GM12891 (cell line): ENCODE data around the gene ARIH1.

ENCODE experiments used
- DNase-seq: peaks from one replicate; pipeline ENCODE4 v3.0.0; 2011; ENCODE audit warnings: low spot score; ENCODE audit not compliant: insufficient read length
- FAIRE-seq: peaks from 2 replicates; lab custom pipeline; 2011; peaks lifted over from hg19 to GRCh38; lab: Jason Lieb, UNC
- PAX5 ChIP-seq: IDR thresholded peaks from 2 replicates; pipeline ENCODE4 v1.6.1; 2011; ENCODE audit warnings: low read length, moderate library complexity, mild to moderate bottlenecking; ENCODE audit not compliant: insufficient read depth, severe bottlenecking
- POLR2A ChIP-seq: IDR thresholded peaks from 2 replicates; pipeline ENCODE4 v1.6.1; 2011; ENCODE audit warnings: low read depth, low read length, control low read depth
- POLR2AphosphoS5 ChIP-seq: IDR thresholded peaks from 2 replicates; pipeline ENCODE4 v1.6.1; 2011; ENCODE audit warnings: low read depth, low read length, control low read depth
- POU2F2 ChIP-seq: IDR thresholded peaks from 2 replicates; pipeline ENCODE4 v1.6.1; 2011; ENCODE audit warnings: low read depth, mild to moderate bottlenecking, control low read depth, low read length, moderate library complexity
- SPI1 ChIP-seq: IDR thresholded peaks from 2 replicates; pipeline ENCODE4 v1.6.1; 2011; ENCODE audit warnings: low read depth, low read length, control low read depth
- TAF1 ChIP-seq: IDR thresholded peaks from 2 replicates; pipeline ENCODE4 v1.6.1; 2011; ENCODE audit warnings: low read depth, low read length, control low read depth

The ARIH1 gene

DNA sequence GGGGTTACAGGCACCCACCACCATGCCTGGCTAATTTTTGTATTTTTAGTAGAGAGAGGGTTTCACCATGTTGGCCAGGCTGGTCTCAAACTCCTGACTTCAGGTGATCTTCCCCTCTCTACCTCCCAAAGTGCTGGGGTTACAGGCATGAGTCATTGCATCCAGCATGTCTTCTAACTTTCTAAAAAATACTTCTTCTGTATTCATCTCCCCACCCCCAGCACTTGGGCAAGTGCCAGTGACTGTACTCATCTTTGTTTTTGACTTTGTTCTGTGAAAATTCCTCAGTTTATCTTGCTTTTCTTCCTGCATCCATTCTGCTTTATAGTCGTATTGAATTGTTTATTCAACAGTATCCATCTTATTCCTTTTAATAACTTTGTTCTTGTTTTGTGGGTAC, 47.6 kb downstream of the ARIH1 start:
- FAIRE-seq (no peak), DNase-seq (no peak)

DNA sequence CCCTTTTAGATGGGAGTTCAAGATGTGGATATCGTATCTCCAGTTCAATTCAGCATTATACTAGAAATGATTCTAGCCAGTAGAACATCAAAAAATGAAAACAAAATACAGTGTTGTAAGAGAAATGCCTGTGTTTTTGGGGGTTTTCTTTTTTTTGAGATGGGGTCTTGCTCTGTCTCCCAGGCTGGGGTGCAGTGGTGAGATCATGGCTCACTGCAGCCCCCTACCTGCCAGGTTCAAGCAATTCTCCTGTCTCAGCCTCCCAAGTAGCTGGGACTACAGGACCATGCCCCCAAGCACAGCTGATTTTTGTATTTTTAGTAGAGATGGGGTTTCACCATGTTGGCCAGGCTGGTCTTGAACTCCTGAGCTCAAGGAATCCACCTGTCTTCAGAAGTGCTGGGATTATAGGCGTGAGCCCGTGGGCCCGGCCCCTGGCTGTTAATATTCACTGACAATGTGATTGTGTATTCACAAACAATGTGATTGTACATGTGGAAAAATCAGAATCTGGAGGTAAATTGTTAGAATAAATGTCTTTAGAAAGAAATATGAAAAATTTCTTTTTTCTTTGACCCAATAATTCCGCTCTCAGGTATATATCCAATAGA, 59.0 kb downstream of the ARIH1 start:
- DNase-seq (no peak), FAIRE-seq (no peak)
- TF ChIP-seq TAF1 = no peak
- TF ChIP-seq SPI1 = no peak
- TF ChIP-seq POLR2AphosphoS5 = no peak
- no peak for TF ChIP-seq POU2F2
- no peak for TF ChIP-seq PAX5
- TF ChIP-seq POLR2A = no peak

More for the DNA sequence above, 47.6 kb downstream of the ARIH1 start:
- TF ChIP-seq POLR2A = no peak
- TF ChIP-seq PAX5 = no peak
- TF ChIP-seq POU2F2 = no peak
- no peak for TF ChIP-seq SPI1
- no peak for TF ChIP-seq TAF1
- TF ChIP-seq POLR2AphosphoS5 = no peak

DNA sequence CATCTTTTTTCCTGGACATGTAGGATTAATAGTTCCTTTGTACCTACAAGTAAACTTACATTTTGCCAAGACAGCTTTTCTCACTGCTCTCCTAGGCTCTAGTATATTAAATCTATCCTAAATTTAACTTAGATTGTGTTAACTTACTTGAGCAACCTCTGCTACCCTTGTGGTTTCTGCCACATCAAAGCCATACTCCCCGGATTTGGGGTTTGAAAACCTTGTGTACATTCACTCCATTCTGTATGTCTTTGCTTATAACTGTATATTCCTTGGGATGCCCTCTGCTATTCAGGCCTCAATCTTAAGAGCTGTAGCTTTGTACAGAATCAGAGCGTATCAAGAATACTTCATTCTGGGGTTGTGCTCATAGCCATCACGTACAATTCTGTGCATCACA, 60.4 kb downstream of the ARIH1 start:
- FAIRE-seq = no peak
- no peak for DNase-seq
- TF ChIP-seq SPI1 = no peak
- TF ChIP-seq PAX5 = no peak
- TF ChIP-seq TAF1 = no peak
- no peak for TF ChIP-seq POLR2A
- TF ChIP-seq POLR2AphosphoS5 = no peak
- no peak for TF ChIP-seq POU2F2

DNA sequence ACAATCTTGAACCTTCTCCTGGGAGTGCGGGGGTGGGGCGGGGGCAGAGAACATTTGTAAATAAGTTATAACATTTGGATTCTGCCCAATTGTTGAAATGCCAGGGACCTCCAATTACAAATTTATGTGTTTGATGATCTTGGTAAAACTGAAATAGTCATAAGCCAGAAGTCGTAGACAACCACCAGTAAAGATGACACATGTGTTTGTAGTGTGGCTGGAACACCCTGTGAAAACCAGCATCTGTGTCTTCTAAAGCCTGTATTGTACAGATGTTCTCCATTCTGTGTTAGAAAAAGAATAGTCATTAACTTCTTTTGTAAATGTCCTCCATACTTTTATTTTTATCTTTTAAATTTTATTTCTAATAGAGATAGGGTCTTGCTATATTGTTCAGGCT, 61.8 kb downstream of the ARIH1 start:
- FAIRE-seq = no peak
- DNase-seq = no peak
- TF ChIP-seq POLR2AphosphoS5 (no peak), POU2F2 (no peak)

DNA sequence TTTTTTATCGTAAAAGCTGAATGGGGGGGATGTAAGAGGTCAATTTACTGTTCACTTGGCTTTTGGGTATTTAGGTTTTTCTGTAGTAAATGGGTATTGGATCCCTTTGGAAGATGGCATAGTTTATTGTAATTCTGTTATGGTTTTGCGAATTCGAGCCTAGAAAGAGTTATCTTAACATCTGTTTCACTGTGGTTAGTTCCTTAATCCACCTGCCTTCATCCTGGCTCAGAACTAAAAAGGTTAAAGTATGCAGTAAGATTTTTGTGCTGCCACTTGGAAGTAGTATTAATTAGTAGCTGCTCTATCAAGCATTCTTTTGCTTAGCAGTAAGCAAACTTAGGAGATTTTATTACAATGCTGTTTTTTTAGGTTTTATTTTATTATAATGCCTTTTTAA, 62.4 kb downstream of the ARIH1 start:
- FAIRE-seq = no peak
- DNase-seq = no peak
- TF ChIP-seq POLR2AphosphoS5 (no peak), TAF1 (no peak), POLR2A (no peak), PAX5 (no peak), POU2F2 (no peak), SPI1 (no peak)

DNA sequence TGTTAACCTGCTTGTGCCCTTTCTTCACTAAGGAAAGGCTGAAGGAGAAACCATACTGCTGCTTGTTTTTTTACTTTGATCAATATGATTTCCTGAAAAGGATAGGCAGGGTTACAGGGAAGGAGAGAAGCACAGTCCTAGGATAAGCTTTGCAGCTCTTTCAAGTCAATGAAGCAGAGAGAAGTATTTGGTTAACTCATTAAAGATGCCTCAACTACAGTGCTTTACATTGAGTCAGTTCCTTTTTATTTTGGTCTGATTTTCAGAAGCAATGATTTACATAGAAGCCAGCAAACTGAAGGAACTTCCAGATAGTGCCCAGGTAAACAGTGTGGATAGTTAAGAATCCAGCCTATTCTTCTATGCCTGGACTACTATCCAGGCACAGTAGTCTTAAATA, 64.8 kb downstream of the ARIH1 start:
- no peak for FAIRE-seq
- TF ChIP-seq PAX5 (no peak), POU2F2 (no peak), SPI1 (no peak), TAF1 (no peak), POLR2AphosphoS5 (no peak), POLR2A (no peak)

DNA sequence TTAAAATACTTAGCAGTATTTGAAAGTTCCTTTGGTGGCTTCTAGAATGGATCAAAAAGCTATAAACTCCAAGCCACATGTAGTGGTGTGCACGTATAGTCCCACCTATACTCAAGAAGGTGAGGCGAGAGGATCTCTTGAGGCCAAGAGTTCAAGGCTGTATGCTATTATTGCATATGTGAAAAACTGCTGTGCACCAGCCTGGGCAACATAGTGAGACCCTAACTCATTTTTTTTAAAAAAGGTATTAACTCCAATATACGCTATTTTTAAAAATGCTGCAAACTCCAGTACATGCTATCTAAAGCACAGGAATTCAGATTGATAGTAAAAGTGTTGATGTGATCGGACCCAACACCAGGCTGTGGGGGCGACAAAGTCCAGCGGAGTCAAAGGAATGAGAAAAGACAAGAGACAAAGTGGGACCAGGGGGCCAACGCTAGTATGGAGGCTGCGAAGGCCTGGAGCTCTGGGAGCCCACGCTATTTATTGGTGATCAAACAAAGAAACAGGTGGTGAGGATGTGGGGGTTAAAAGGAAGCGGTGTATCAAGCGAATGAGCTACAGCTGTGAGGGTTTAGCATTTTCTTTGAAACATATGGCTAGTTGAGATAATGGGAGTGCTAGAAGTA, 66.6 kb downstream of the ARIH1 start:
- no peak for FAIRE-seq
- TF ChIP-seq POU2F2 = no peak
- no peak for TF ChIP-seq SPI1
- TF ChIP-seq PAX5 = no peak
- TF ChIP-seq TAF1 = no peak
- no peak for TF ChIP-seq POLR2AphosphoS5
- TF ChIP-seq POLR2A = no peak
- no peak for DNase-seq

More for the DNA sequence above, 64.8 kb downstream of the ARIH1 start:
- no peak for DNase-seq

DNA sequence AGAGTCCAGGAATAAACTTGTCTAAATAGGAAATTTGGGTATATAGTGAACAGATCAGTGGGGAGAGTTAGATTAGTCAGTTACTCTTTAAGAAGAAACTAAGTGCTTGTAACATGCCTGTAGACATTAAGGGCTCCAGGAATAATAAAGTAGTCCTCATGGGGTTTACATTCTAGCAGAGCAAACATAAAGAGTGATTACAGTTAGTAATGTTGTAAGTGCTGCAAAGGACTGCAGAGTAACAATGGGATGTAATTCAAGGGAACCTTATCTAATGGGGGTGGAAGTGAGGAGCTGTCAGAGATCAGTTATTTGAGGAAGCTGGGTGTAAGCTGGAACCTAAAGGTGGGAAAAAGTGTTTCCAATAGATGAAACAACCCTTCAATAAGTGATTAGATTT, 67.5 kb downstream of the ARIH1 start:
- TF ChIP-seq POLR2AphosphoS5 (no peak), POU2F2 (no peak), PAX5 (no peak), TAF1 (no peak), SPI1 (no peak), POLR2A (no peak)
- DNase-seq = no peak
- FAIRE-seq = no peak

DNA sequence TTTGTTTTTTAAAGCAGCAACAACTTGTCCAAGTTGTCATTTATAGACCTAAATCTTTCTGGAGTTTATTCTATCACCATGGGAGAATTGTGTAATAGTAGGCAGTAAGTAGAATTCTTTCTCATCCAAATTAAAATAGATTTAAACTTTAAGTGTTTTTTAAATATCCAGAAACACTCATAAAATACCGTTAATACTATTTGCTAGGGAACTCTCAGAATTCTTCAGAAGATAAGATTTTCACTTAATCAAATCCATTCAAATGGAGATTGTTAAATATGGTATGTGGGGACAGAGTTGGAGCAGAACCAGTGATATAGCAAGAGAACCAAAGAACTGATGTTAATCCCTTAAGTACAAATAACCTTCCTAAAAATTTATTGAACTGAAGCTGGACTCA, 71.0 kb downstream of the ARIH1 start:
- DNase-seq = no peak
- TF ChIP-seq POLR2AphosphoS5 (no peak), TAF1 (no peak), SPI1 (no peak), PAX5 (no peak), POLR2A (no peak), POU2F2 (no peak)
- no peak for FAIRE-seq

DNA sequence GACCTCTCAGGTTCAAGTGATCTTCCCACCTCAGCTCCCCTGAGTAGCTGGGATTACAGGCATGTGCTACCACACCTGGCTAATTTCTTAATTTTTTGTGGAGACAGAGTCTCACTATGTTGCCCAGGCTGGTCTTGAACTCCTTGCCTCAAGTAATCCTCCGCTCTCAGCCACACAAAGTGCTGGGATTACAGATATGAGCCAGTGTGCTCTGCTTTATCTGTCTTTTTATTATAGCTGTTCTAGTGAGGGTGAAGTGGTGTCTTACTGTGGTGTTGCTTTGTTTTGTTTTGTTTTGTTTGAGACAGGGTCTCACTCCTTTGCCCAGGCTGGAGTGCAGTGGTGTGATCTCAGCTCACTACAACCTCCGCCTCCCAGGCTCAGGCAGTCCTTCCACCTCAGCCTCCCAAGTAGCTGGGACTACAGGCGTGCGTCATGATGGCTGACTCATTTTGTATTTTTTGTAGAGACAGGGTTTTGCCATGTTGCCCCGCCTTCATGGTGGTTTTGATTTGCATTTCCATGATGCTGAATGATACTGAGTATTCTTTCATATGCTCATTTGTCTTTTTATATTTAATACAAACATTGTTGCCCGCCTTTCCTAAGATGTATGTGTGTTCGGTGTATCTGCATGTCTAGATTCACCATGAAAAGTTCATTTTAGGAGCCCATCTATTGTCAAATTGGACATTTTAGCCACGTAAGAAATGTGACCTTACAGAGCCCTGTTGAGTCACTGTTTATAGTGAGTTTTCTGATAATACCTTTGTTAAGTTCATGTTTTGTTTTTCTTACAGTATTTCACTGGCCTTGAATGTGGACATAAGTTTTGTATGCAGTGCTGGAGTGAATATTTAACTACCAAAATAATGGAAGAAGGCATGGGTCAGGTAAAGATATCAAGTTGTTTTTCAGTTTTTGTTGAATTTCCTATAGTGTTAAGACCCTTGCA, 80.6 kb downstream of the ARIH1 start:
- TF ChIP-seq POLR2A (no peak), PAX5 (no peak), SPI1 (no peak), POU2F2 (no peak), POLR2AphosphoS5 (no peak), TAF1 (no peak)
- no peak for DNase-seq
- FAIRE-seq = no peak

DNA sequence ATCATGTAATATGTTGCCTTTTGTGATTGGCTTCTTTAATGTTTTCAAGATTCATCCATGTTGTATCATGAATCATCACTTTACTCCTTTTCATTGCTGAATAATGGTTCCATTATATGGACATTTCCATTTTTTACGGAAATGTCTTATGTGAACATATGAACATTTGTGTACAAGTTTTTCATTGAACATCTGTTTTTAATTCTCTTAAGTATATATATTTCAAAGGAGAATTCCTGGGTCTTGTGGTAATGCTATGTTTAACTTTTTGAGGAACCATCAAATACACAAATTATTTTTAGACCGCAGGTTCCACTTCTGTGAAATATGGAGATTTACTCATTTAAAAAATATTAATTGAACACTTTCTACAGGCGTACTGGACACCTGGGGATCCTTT, 85.7 kb downstream of the ARIH1 start:
- TF ChIP-seq SPI1 (no peak), PAX5 (no peak), TAF1 (no peak), POU2F2 (no peak), POLR2AphosphoS5 (no peak), POLR2A (no peak)
- DNase-seq = no peak
- FAIRE-seq = no peak
